Common myeloid progenitor, CD34-positive (primary cell): ENCODE data around the gene SCN3A.

Experiments
- CTCF ChIA-PET: fragments of 350-600 bp; sonication (Branson Sonifier 250); formaldehyde crosslinking; loops from one replicate; lab custom pipeline; 2021; ENCODE audit warnings: antibody characterized with exemption; lab: Charles Lee
- POLR2A ChIA-PET: fragments of 350-600 bp; sonication (Branson Sonifier 250); formaldehyde crosslinking; loops from one replicate; lab custom pipeline; 2021; ENCODE audit warnings: antibody characterized with exemption; lab: Charles Lee
- DNase-seq, 3 donors: peaks; one replicate each; pipeline versions ENCODE4 v3.0.0 to v3.0.0-alpha.2; 2013
- H3K27ac ChIP-seq, 2 experiments: 1 replicate in 1 of 2; 2 replicates in 1 of 2; pipeline ENCODE4 v1.7.0; 2013; ENCODE audit warnings: inconsistent platforms in 2 of 2, low read length in 2 of 2, mild to moderate bottlenecking in 2 of 2, low read depth in 1 of 2, moderate library complexity in 1 of 2; ENCODE audit not compliant: severe bottlenecking in 2 of 2, insufficient read depth in 1 of 2, poor library complexity in 1 of 2
- H3K27me3 ChIP-seq, 5 experiments: replicated peaks in 2 of 5; 1 replicate in 3 of 5; 2 replicates in 2 of 5; pipeline versions ENCODE4 v1.6.1 to v1.7.0; 2013; ENCODE audit warnings: low read length in 4 of 5, mild to moderate bottlenecking in 2 of 5, moderate library complexity in 2 of 5, inconsistent platforms in 1 of 5; ENCODE audit not compliant: insufficient read depth in 5 of 5, control insufficient read depth in 4 of 5
- H3K36me3 ChIP-seq, 4 experiments: 1 replicate in 2 of 4; 2 replicates in 2 of 4; pipeline versions ENCODE4 v1.6.1 to v1.7.0; 2013; ENCODE audit warnings: low read length in 3 of 4, control low read depth in 1 of 4, mild to moderate bottlenecking in 1 of 4; ENCODE audit not compliant: control insufficient read depth in 4 of 4, insufficient read depth in 4 of 4
- H3K4me1 ChIP-seq, 4 experiments: 1 replicate in 3 of 4; 2 replicates in 1 of 4; pipeline versions ENCODE4 v1.6.1 to v1.7.1; 2013; ENCODE audit warnings: low read length in 3 of 4, mild to moderate bottlenecking in 3 of 4, control low read depth in 1 of 4, inconsistent platforms in 1 of 4, moderate library complexity in 1 of 4; ENCODE audit not compliant: control insufficient read depth in 4 of 4, insufficient read depth in 4 of 4; ENCODE audit errors: control extremely low read depth in 1 of 4
- H3K4me3 ChIP-seq, 7 experiments: 1 replicate in 4 of 7; 2 replicates in 3 of 7; pipeline versions ENCODE4 v1.5.1 to v1.7.0; 2013; ENCODE audit warnings: mild to moderate bottlenecking in 7 of 7, low read length in 6 of 7, moderate library complexity in 6 of 7, inconsistent platforms in 2 of 7, low read depth in 2 of 7, control low read depth in 1 of 7; ENCODE audit not compliant: insufficient read depth in 4 of 7, control insufficient read depth in 1 of 7; ENCODE audit errors: extremely low read depth in 1 of 7
- H3K9me3 ChIP-seq, 5 experiments: 1 replicate in 4 of 5; 2 replicates in 1 of 5; pipeline versions ENCODE4 v1.6.1 to v1.7.1; 2013; ENCODE audit warnings: low read length in 4 of 5, mild to moderate bottlenecking in 2 of 5, inconsistent platforms in 1 of 5, low read depth in 1 of 5, moderate library complexity in 1 of 5; ENCODE audit not compliant: control insufficient read depth in 4 of 5, insufficient read depth in 2 of 5; ENCODE audit errors: control extremely low read depth in 1 of 5
- WGBS: methylation state at CpG from one replicate; pipeline ENCODE4 v1.1.5; 2013; ENCODE audit not compliant: insufficient coverage; 5-methylcytosine and 5-hydroxymethylcytosine counted together

The SCN3A gene

DNA sequence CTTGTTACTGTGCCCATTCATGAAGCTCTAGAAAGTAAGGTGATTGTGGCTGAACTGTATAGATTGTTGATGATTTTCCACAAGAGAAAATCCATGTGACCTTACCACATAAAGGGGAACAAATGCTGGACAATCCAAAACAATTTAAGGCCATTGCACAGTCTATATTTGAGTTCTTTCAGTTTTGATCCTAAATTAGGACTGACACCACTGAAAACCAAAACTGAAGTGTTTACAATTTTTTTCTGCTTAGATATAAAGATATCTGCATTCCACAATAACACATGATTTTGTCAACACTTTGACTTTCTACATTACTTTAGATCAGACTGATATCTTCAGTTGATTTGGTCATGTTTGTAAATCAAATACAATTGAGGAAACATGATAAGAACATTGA, 124.9 kb downstream of the SCN3A start:
- no peak overlapping the region for H3K27ac ChIP-seq
- H3K36me3 ChIP-seq: no peaks in the 10 kb centered on the region
- ChIA-PET POLR2A (no interaction called here), CTCF (no interaction called here)
- H3K9me3 ChIP-seq: peaks cover 0 to 18% (median 8%) of the 10 kb centered on the region in 5 experiments
- no peak for DNase-seq
- no peak overlapping the region for H3K4me3 ChIP-seq
- H3K27me3 ChIP-seq: no peaks in the 10 kb centered on the region
- no peaks in the 10 kb centered on the region for H3K4me1 ChIP-seq

DNA sequence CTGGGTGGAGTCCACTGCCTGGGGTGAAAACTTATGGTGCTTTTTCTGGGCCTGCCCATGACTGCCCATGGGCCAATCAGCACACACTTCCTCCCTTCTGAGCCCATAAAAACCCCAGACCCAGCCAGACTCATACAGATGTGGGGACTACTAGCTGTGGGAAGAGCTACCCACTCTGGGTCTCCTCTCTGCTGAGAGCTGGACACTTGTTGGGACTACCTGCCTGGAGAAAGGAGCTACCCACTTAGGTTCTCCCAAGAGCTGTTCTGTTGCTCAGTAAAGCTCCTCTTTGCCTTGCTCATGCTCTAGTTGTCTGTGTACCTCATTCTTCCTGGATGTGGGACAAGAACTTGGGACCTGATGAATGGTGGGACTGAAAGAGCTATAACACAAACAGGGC, 129.0 kb downstream of the SCN3A start:
- H3K4me1 ChIP-seq: no peaks in the 10 kb centered on the region
- H3K27me3 ChIP-seq: no peaks in the 10 kb centered on the region
- H3K36me3 ChIP-seq: no peaks in the 10 kb centered on the region
- CTCF ChIA-PET: no interaction called here
- no peak overlapping the region for H3K4me3 ChIP-seq
- DNase-seq: peak in 1 of 3 donors; percentile 21
- POLR2A ChIA-PET: no interaction called here
- no peak overlapping the region for H3K27ac ChIP-seq
- H3K9me3 ChIP-seq: peaks cover 0 to 19% (median 8%) of the 10 kb centered on the region in 5 experiments

DNA sequence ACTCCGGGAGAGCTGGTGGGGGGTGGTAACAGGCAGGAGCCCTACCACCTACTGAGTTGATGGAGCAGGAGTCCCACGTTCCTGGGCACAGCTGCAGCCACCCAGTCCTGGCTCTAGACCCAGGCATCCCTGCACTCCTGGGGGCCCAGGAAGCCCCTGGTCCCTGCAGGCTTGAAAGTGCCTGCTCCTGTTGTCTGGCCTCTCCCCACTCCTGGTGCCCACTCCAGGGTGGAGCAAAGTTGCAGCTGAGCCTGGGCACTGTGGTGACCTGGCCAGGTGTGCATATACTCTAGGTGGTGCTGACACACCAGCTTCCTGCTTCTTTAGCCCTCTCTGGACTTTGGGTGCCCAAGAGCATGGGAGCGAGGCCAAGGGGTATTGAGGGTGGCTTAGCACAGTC, 129.5 kb downstream of the SCN3A start:
- Histone ChIP-seq H3K36me3 (no peaks in the 10 kb centered on the region), H3K27ac (no peak overlapping the region), H3K4me1 (peaks cover 0 to under 1% (median under 1%) of the 10 kb centered on the region in 4 experiments), H3K27me3 (no peaks in the 10 kb centered on the region), H3K4me3 (no peak overlapping the region), H3K9me3 (peaks cover 0 to 19% (median 8%) of the 10 kb centered on the region in 5 experiments)
- POLR2A ChIA-PET: no interaction called here
- 90% methylated on average over 3 of the region's 3 CpGs for WGBS
- CTCF ChIA-PET: no interaction called here
- DNase-seq: no peak

- Histone ChIP-seq H3K27me3 (no peaks in the 10 kb centered on the region), H3K9me3 (peaks cover 0 to 15% (median 8%) of the 10 kb centered on the region in 5 experiments), H3K36me3 (no peaks in the 10 kb centered on the region), H3K4me3 (no peak overlapping the region), H3K27ac (no peak overlapping the region), H3K4me1 (peaks cover 0 to 9% (median 2%) of the 10 kb centered on the region in 4 experiments)
- DNase-seq: no peak
- 95% methylated on average over 6 of the region's 9 CpGs for WGBS
- CTCF ChIA-PET: interaction anchor here (1.5 kb wide), 1 partner anchor 72 kb away, joined by 3 read pairs; no protein-coding TSS in a partner anchor
- POLR2A ChIA-PET: no interaction called here
Observed at GRCh38 chr2:165070076-165070475, 133.8 kb downstream of the SCN3A start.

DNA sequence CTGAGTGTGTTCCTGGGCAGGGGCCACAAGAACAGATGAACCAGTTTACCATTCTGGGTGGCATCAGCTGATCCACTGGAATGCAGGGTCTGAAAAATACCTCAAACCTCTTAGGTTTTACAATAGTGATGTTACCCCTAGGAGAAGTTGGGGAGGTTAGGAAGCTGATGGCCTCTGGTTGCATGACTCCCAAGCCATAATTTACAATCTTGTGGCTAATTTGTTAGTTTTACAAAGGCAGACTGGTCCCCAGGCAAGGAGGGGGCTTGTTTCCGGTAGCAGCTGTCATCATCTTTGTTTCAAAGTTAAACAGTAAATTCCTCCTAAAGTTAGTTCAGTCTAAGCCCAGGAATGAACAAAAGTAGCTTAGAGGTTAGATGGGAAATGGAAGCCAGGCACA, 134.7 kb downstream of the SCN3A start:
- H3K4me3 ChIP-seq: no peak overlapping the region
- no peaks in the 10 kb centered on the region for H3K27me3 ChIP-seq
- 63% methylated on average over 1 of the region's 1 CpG for WGBS
- POLR2A ChIA-PET: no interaction called here
- peaks cover 0 to 9% (median 2%) of the 10 kb centered on the region in 4 experiments for H3K4me1 ChIP-seq
- DNase-seq: peak in 1 of 3 donors; percentile 13
- H3K27ac ChIP-seq: no peak overlapping the region
- CTCF ChIA-PET: interaction anchor here (1.4 kb wide), 1 partner anchor 52 kb away, joined by 4 read pairs; no protein-coding TSS in a partner anchor
- no peaks in the 10 kb centered on the region for H3K36me3 ChIP-seq
- H3K9me3 ChIP-seq: peaks cover 0 to 5% (median 4%) of the 10 kb centered on the region in 5 experiments

GRCh38 chr2:165068487-165068757, 135.4 kb downstream of the SCN3A start:
- DNase-seq: no peak
- ChIA-PET POLR2A (no interaction called here), CTCF (interaction anchor here (1.4 kb wide), 1 partner anchor 52 kb away, joined by 4 read pairs; no protein-coding TSS in a partner anchor)
- no peaks in the 10 kb centered on the region for H3K36me3 ChIP-seq
- peaks cover 0 to 9% (median 2%) of the 10 kb centered on the region in 4 experiments for H3K4me1 ChIP-seq
- no peak overlapping the region for H3K27ac ChIP-seq
- H3K27me3 ChIP-seq: no peaks in the 10 kb centered on the region
- no peak overlapping the region for H3K4me3 ChIP-seq
- H3K9me3 ChIP-seq: peaks cover 0 to under 1% (median 0%) of the 10 kb centered on the region in 5 experiments

- Histone ChIP-seq H3K4me3 (no peak overlapping the region), H3K27me3 (no peaks in the 10 kb centered on the region), H3K27ac (no peak overlapping the region), H3K9me3 (no peaks in the 10 kb centered on the region), H3K4me1 (peaks cover 0 to 9% (median 2%) of the 10 kb centered on the region in 4 experiments), H3K36me3 (no peaks in the 10 kb centered on the region)
- 73% methylated on average over 6 of the region's 12 CpGs for WGBS
- ChIA-PET CTCF (interaction anchor here (1.2 kb wide), 1 partner anchor 15 kb away, joined by 3 read pairs; no protein-coding TSS in a partner anchor), POLR2A (interaction anchor here (0.6 kb wide), 1 partner anchor 1255 kb away, joined by 3 read pairs; no protein-coding TSS in a partner anchor)
- no peak for DNase-seq
Observed at GRCh38 chr2:165067643-165068486, 136.0 kb downstream of the SCN3A start.
